Neural progenitor cell (in vitro differentiated cells): ENCODE results near the gene TPSAB1. TPM values are rescaled to one million over a fixed set of nuclear protein-coding genes. Genes with fewer than 3 reads are reported as not detected.
"Not testable (repeated sequence)": the region's sequence is repeated elsewhere in the genome, so short reads cannot be mapped to it uniquely, and the experiment has no call there.

Experiments used
- DNase-seq: peaks from one replicate; pipeline ENCODE4 v3.0.0-alpha.2; 2016; ENCODE audit warnings: low spot score
- H2AFZ ChIP-seq: fragments of 200-600 bp; sonication (generic); replicated peaks from 2 replicates; pipeline ENCODE4 v1.6.1; 2016; ENCODE audit warnings: antibody characterized with exemption
- H3F3A ChIP-seq: fragments of 200-600 bp; sonication (generic); 2 replicates; pipeline ENCODE4 v1.6.1; 2016; ENCODE audit warnings: antibody characterized with exemption, low read depth
- H3K27ac ChIP-seq: fragments of 200-600 bp; sonication (generic); 2 replicates; pipeline ENCODE4 v1.5.1; 2016; ENCODE audit warnings: mild to moderate bottlenecking
- H3K27me3 ChIP-seq: fragments of 200-600 bp; sonication (generic); 2 replicates; pipeline ENCODE4 v1.6.1; 2016; ENCODE audit warnings: mild to moderate bottlenecking, moderate library complexity
- H3K36me3 ChIP-seq: fragments of 200-600 bp; sonication (generic); 2 replicates; pipeline ENCODE4 v1.5.1; 2016
- H3K4me1 ChIP-seq: fragments of 200-600 bp; sonication (generic); 2 replicates; pipeline ENCODE4 v1.6.1; 2016; ENCODE audit warnings: mixed run types
- H3K4me2 ChIP-seq: fragments of 200-600 bp; sonication (generic); 2 replicates; pipeline ENCODE4 v1.6.1; 2016
- H3K4me3 ChIP-seq: fragments of 200-600 bp; sonication (generic); 2 replicates; pipeline ENCODE4 v1.5.1; 2016
- H3K79me2 ChIP-seq: fragments of 200-600 bp; sonication (generic); 2 replicates; pipeline ENCODE4 v1.6.1; 2016; ENCODE audit warnings: low read depth
- H3K9ac ChIP-seq: fragments of 200-600 bp; sonication (generic); 2 replicates; pipeline ENCODE4 v1.6.1; 2016
- H3K9me3 ChIP-seq: fragments of 200-600 bp; sonication (generic); 2 replicates; pipeline ENCODE4 v1.5.1; 2016; ENCODE audit warnings: low read depth
- H4K20me1 ChIP-seq: fragments of 200-600 bp; sonication (generic); 2 replicates; pipeline ENCODE4 v1.6.1; 2016; ENCODE audit warnings: low read depth
- H3K27ac Mint-ChIP-seq: 3 replicates; pipeline ENCODE4 v1.8.0; 2021; ENCODE audit warnings: mixed read lengths
- H3K27me3 Mint-ChIP-seq: 2 replicates; pipeline ENCODE4 v1.8.0; 2022; ENCODE audit warnings: low read depth, mild to moderate bottlenecking, inconsistent platforms, moderate library complexity, mixed read lengths; ENCODE audit not compliant: insufficient read depth
- H3K36me3 Mint-ChIP-seq: 3 replicates; pipeline ENCODE4 v1.8.0; 2021; ENCODE audit warnings: mixed read lengths
- H3K4me1 Mint-ChIP-seq: 3 replicates; pipeline ENCODE4 v1.8.0; 2021; ENCODE audit warnings: mixed read lengths
- H3K4me3 Mint-ChIP-seq: 3 replicates; pipeline ENCODE4 v1.8.0; 2021; ENCODE audit warnings: mild to moderate bottlenecking, moderate library complexity, mixed read lengths
- H3K9me3 Mint-ChIP-seq: 3 replicates; pipeline ENCODE4 v1.8.0; 2020; ENCODE audit warnings: mixed read lengths
- CTCF ChIP-seq: fragments of 200-600 bp; sonication (generic); IDR thresholded peaks from 2 replicates; pipeline ENCODE4 v1.5.1; 2017; ENCODE audit warnings: antibody characterized with exemption, mild to moderate bottlenecking
- EZH2 ChIP-seq: fragments of 200-600 bp; sonication (generic); IDR thresholded peaks from 2 replicates; pipeline ENCODE4 v1.6.1; 2017; ENCODE audit warnings: antibody characterized with exemption, mild to moderate bottlenecking, moderate library complexity
- EZH2phosphoT487 ChIP-seq: fragments of 200-600 bp; sonication (generic); IDR thresholded peaks from 2 replicates; pipeline ENCODE4 v1.6.1; 2017; ENCODE audit warnings: antibody characterized with exemption
- total RNA-seq: library from RNA; depleted of rRNA; stranded (reverse); fragments of >200 nt; gene quantifications from 2 replicates; pipeline ENCODE4 v1.2.3, GENCODE V29; 2015; ENCODE audit warnings: low replicate concordance

Gene TPSAB1
- total RNA-seq, 1 donor from 2014 or later = not detected

- peaks cover 25% of the 10 kb centered on the region for H3K27me3 ChIP-seq
- not testable (repeated sequence) for H4K20me1 ChIP-seq, H3K4me1 ChIP-seq, H3K4me3 Mint-ChIP-seq, H3K9ac ChIP-seq, H3K27ac Mint-ChIP-seq, H2AFZ ChIP-seq, H3F3A ChIP-seq, H3K36me3 ChIP-seq, H3K9me3 ChIP-seq, H3K27ac ChIP-seq, H3K4me1 Mint-ChIP-seq, H3K4me3 ChIP-seq, H3K9me3 Mint-ChIP-seq, DNase-seq, H3K36me3 Mint-ChIP-seq, H3K79me2 ChIP-seq, H3K4me2 ChIP-seq
- peaks cover 12% of the 10 kb centered on the region for H3K27me3 Mint-ChIP-seq
Measured at GRCh38 chr16:1255276-1256122, 15.0 kb downstream of the TPSAB1 start, which contains the start of gene TPSD1. Gene TPSD1, plus strand, starts transcription at chr16:1256069. Its CDS starts 212 bp downstream, at chr16:1256281.

GRCh38 chr16:1256296-1256873 is 15.9 kb downstream of the TPSAB1 start:
- H3K9me3 Mint-ChIP-seq, H3K4me3 ChIP-seq, H2AFZ ChIP-seq, H3F3A ChIP-seq, DNase-seq, H3K36me3 ChIP-seq, H3K27ac ChIP-seq, H3K9me3 ChIP-seq, H3K4me2 ChIP-seq, H3K27ac Mint-ChIP-seq, H4K20me1 ChIP-seq, H3K36me3 Mint-ChIP-seq, H3K4me1 ChIP-seq, H3K9ac ChIP-seq, H3K79me2 ChIP-seq, H3K4me3 Mint-ChIP-seq, H3K4me1 Mint-ChIP-seq: not testable (repeated sequence)
- H3K27me3 ChIP-seq = peaks cover 34% of the 10 kb centered on the region
- peaks cover 14% of the 10 kb centered on the region for H3K27me3 Mint-ChIP-seq

GRCh38 chr16:1256874-1257322 is 16.4 kb downstream of the TPSAB1 start:
- H3K4me2 ChIP-seq = no peak overlapping the region
- Mint-ChIP-seq H3K36me3 (no peaks in the 10 kb centered on the region), H3K4me1 (peaks cover 7% of the 10 kb centered on the region), H3K27ac (no peak overlapping the region), H3K9me3 (no peaks in the 10 kb centered on the region), H3K4me3 (peak overlapping the region; percentile 53), H3K27me3 (peaks cover 17% of the 10 kb centered on the region)
- no peaks in the 10 kb centered on the region for H3K36me3 ChIP-seq
- H2AFZ ChIP-seq = no peak overlapping the region
- H3K9ac ChIP-seq = no peak overlapping the region
- TF ChIP-seq EZH2 = no peak
- TF ChIP-seq CTCF = no peak
- no peak for TF ChIP-seq EZH2phosphoT487
- no peaks in the 10 kb centered on the region for H3F3A ChIP-seq
- no peaks in the 10 kb centered on the region for H3K9me3 ChIP-seq
- H3K27me3 ChIP-seq = peaks cover 39% of the 10 kb centered on the region
- H3K4me1 ChIP-seq = peaks cover 4% of the 10 kb centered on the region
- no peaks in the 10 kb centered on the region for H3K79me2 ChIP-seq
- no peak overlapping the region for H3K4me3 ChIP-seq
- no peaks in the 10 kb centered on the region for H4K20me1 ChIP-seq
- no peak overlapping the region for H3K27ac ChIP-seq
- no peak for DNase-seq

GRCh38 chr16:1257561-1258224 is 17.2 kb downstream of the TPSAB1 start:
- TF ChIP-seq EZH2 (no peak), EZH2phosphoT487 (no peak), CTCF (no peak)
- no peaks in the 10 kb centered on the region for H3K9me3 ChIP-seq
- H3F3A ChIP-seq = no peaks in the 10 kb centered on the region
- Mint-ChIP-seq H3K36me3 (no peaks in the 10 kb centered on the region), H3K4me3 (no peak overlapping the region), H3K27me3 (peaks cover 23% of the 10 kb centered on the region), H3K4me1 (peaks cover 7% of the 10 kb centered on the region), H3K27ac (no peak overlapping the region), H3K9me3 (no peaks in the 10 kb centered on the region)
- peaks cover 41% of the 10 kb centered on the region for H3K27me3 ChIP-seq
- no peak overlapping the region for H3K4me2 ChIP-seq
- H3K9ac ChIP-seq = no peak overlapping the region
- no peak overlapping the region for H2AFZ ChIP-seq
- no peaks in the 10 kb centered on the region for H3K36me3 ChIP-seq
- H3K4me1 ChIP-seq = peaks cover 4% of the 10 kb centered on the region
- no peak overlapping the region for H3K27ac ChIP-seq
- H3K79me2 ChIP-seq = no peaks in the 10 kb centered on the region
- H4K20me1 ChIP-seq = no peaks in the 10 kb centered on the region
- no peak overlapping the region for H3K4me3 ChIP-seq
- no peak for DNase-seq
